Esophagus squamous epithelium (tissue), 4 donors: ENCODE results near the gene KCTD2.

Experiments used
- CTCF ChIP-seq, 6 experiments: fragments of 450-650 bp in 4 of 6; fragments of 200-600 bp in 2 of 6; sonication (generic) in 2 of 6; IDR thresholded peaks; one replicate each; pipeline ENCODE4 v1.5.1; 2016 to 2019; ENCODE audit warnings: antibody characterized with exemption in 6 of 6, mild to moderate bottlenecking in 4 of 6, moderate library complexity in 4 of 6
- POLR2A ChIP-seq, 4 donors: fragments of 450-650 bp; IDR thresholded peaks; one replicate each; pipeline ENCODE4 v1.6.1; 2017; ENCODE audit warnings: antibody characterized with exemption in 4 of 4, mild to moderate bottlenecking in 4 of 4, moderate library complexity in 3 of 4

DNA sequence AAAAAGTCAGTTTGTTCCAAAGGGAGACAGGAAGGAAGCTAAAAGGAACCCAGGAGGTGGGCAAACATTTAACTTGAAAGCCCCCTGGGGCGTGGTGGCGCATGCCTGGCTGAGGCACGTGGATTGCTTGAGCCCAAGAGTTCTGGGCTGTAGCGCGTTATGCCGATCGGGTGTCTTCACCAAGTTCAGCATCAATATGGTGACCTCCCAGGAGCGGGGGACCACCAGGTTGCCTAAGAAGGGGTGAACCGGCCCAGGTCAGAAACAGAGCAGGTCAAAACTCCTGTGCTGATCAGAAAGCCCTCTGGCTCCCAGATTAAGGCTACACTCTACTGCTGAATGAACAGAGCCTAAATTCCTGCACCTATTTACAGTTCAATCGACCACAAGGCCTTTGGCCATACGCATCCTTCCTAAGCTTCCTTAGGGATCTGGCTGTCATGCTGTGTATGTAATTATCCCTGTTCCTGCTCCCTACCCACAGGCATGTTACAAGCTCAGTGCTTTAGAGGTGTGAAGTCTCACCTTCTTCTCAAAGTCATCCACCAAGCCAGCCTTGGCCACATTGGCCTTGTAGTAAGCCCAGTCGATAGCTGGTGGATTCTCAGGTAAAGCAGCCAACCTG is 5.3 kb upstream of the KCTD2 start:
- TF ChIP-seq CTCF (IDR thresholded peaks at IDR 0.05) (no peak), POLR2A (IDR thresholded peaks at IDR 0.05) (no peak)
